Measurements from ENCODE around the gene ELP4.

ELP4 gene

DNA sequence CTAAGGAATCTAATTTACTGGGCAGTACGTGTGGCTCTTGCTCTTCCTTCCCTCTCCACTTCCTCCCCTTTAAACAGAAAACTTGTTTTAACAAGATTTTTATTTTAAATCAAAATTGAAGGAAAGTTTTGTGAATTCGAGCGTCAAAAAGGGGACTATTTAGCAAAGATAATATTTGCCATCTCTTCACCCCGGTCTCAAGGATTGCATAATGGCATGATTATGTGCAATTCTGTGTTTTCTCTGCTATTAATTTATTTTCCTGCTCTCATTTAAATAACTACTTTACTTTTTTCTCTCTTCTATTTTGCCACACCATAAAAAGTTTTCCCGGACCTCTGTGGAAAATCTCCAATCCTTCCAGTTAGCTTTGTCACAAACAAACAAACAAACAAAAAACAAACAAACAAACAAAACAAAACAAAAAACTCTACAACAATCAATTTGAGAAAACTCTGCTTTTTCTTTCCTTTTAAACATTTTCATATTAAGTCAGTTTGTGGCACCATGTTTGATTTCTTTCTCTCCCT is 311.7 kb downstream of the ELP4 start:
- no peak for DNase-seq (ENCODE audit: extremely low read depth in 1 of 2, low read depth in 1 of 2)

- no peak for DNase-seq (ENCODE audit: extremely low read depth in 1 of 2, low read depth in 1 of 2)
Measured at GRCh38 chr11:31821766-31822165, 312.2 kb downstream of the ELP4 start.

GRCh38 chr11:31822175-31822926 is 312.8 kb downstream of the ELP4 start:
- no peak for DNase-seq (ENCODE audit: extremely low read depth in 1 of 2, low read depth in 1 of 2)

- DNase-seq (ENCODE audit: extremely low read depth in 1 of 2, low read depth in 1 of 2), result no peak
Measured at GRCh38 chr11:31822927-31823643, 313.5 kb downstream of the ELP4 start.

DNA sequence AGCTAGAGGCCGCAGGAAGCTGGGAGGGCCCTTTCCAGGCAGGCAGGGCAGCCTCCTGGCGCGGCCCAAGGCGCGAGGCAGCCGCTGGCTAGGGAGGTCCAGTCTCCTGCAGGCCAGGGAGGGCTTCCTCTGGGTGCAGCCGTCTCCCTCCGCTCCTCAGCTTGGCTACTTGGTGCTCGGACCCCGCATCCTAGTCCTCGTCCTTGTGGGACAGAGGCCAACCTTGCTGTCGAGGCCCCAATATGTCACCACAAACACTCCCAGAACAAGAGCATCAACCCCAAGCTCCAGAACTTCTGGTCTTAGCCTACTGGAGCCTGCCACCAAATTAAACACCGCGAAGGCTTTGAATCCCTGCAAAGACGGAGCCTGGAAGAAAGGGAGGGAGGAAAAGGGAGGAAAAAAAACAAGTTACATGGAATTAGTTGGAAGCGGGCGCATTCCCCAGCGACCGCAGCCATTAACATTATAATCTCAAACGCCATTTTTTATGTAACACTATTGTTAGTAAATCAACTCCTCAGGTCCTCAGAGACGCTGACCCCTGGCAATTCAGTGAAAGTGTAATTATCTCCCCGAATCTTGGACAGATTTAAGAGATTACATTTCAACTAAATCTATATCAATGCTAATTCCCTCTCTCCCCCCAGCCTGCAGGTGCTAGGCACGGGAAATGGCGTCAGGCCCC is 314.2 kb downstream of the ELP4 start:
- DNase-seq (ENCODE audit: extremely low read depth in 1 of 2, low read depth in 1 of 2), result no peak

GRCh38 chr11:31824332-31824878 is 314.8 kb downstream of the ELP4 start:
- no peak for DNase-seq (ENCODE audit: extremely low read depth in 1 of 2, low read depth in 1 of 2)

GRCh38 chr11:31824879-31825837 is 315.6 kb downstream of the ELP4 start:
- no peak for DNase-seq (ENCODE audit: extremely low read depth in 1 of 2, low read depth in 1 of 2)

GRCh38 chr11:31825838-31826484 is 316.4 kb downstream of the ELP4 start:
- DNase-seq (ENCODE audit: extremely low read depth in 1 of 2, low read depth in 1 of 2), result no peak

DNA sequence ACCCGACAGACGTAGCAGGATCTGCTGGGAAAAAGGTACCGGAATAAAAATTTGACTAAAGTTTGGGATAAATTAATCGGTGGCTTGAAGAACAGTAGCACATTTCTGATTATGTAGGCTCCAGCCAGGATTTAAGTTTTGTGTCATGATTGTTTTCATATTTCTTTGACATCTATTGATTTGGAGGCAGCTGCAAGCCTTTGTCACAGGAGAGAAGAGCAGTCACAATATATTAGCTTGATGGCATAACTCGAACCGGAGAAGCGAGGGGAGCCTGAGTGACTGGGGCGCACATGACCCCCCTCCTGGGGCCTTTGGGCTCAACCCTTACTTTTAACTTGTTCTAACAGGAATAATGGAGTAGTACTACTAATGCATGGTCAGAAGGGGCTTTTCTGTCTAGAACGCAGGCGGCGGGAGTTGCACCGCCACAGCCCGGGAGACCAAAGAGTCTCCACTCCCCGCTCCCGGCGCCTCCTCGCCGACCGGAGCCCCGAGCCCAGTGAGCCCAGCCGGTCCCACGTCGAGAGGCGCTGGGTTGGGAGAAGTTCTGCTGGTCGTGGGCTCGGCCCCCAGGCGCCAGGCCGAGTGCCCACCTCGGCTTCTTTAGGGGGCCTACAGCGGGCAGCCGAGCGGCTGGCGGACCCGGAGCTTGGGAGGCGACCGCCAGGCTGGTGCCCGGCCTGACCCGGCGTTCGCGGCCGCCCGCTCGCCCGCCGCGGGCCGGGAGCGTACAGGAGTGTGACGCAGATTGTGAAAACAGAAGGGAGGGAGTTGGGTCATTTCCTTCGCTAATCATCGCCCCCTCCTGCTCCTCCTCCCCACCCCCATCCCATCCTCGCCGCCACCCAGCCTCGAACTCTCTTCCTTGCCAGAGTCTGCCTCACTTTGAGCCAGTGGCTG is 317.2 kb downstream of the ELP4 start:
- DNase-seq (ENCODE audit: extremely low read depth in 1 of 2, low read depth in 1 of 2), result no peak

DNA sequence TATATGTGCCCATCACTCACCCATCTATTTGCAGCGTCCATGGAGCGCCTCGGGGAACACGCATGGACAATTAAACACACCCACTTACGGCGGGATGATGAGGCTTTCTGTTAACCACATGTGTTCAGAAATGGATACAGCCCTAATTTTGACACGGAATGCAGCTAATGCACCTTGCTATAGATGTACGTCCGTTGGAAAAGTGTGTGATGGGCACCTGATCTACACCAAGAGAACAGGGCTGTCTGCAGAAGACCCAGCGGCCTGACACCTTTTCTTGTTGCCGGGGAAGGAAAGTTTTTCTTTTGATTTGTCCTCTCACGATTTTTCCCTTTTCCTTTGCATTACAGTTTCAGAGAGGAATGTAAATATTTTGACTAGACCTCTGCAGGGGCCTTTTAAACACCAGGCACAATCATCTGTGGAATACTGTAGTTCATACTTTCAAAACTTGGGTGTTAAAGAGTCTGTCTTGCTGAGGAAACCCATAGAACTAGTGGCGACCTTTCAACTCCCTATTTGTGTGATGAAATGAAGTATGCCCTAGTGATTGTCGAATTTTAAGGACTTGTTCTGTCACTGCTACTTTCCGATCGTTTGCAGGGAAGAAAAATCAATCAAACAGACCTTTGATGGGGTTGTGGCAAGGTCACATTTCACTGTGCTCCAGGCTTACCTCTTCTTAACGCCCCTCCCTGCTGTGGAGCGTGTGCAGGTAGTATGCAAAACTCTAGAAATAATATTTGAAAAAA is 318.1 kb downstream of the ELP4 start:
- DNase-seq (ENCODE audit: extremely low read depth in 1 of 2, low read depth in 1 of 2), result no peak

DNA sequence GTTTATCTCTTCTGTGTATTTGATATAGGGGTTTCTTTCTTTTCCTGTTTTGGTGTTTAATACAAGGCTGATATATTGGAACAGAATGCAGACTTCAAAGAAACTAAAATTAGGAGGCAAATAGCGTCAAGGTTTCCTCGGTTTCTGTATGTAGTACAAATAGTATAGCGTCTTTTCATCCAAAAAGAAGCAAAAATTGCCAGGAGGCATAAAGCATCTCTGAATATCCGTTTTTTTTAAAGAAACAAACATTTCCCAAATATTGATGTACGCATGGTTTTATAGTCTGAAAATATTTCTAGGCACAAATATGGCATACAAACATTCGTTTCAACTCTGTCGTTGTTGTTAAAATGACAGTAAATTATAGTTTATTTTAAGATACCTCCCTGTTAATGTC is 318.6 kb downstream of the ELP4 start:
- DNase-seq (ENCODE audit: extremely low read depth in 1 of 2, low read depth in 1 of 2), result no peak

GRCh38 chr11:31830406-31830805 is 320.8 kb downstream of the ELP4 start:
- DNase-seq (ENCODE audit: extremely low read depth in 1 of 2, low read depth in 1 of 2), result no peak

DNA sequence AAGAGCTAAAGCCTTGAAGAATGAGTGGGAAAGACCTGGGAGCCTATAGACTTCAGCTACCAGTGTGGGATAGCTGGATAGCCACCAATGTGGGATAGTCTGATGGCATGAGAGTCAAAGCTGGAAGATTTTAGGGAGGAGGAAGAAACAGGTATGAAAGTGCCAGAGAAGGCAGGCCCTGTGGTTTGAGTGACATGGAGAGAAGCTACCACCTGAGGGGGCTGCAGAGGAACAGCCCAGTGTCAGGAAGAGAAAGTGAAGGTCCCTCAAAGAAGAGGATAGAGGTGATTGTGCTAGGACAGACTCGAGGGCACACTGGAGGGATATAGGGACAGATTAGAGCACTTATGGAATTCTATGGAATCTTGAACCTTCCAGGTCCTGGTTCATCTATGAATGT is 324.7 kb downstream of the ELP4 start:
- DNase-seq (ENCODE audit: extremely low read depth in 1 of 2, low read depth in 1 of 2), result no peak
